GM12878 (cell line): ENCODE results near the gene ACER3.

Source experiments
- ATF2 ChIP-seq: IDR thresholded peaks from 2 replicates; pipeline ENCODE4 v1.6.1; 2012; ENCODE audit warnings: low read length, inconsistent platforms
- CTCF ChIP-seq, 3 experiments: IDR thresholded peaks in 2 of 3; conservative IDR thresholded peaks in 1 of 3; 2 replicates each; pipeline ENCODE4 v1.5.1; 2011; ENCODE audit warnings: low read depth in 3 of 3, low read length in 3 of 3, mild to moderate bottlenecking in 3 of 3, control low read depth in 2 of 3, moderate library complexity in 2 of 3, inconsistent platforms in 1 of 3, mixed read lengths in 1 of 3; ENCODE audit not compliant: control insufficient read depth in 2 of 3, insufficient read depth in 1 of 3; ENCODE audit errors: extremely low read depth in 1 of 3
- EP300 ChIP-seq, 2 experiments: fragments of 150-350 bp in 1 of 2; IDR thresholded peaks; 2 replicates each; pipeline ENCODE4 v1.6.1; 2011 to 2012; ENCODE audit warnings: low read depth in 2 of 2, low read length in 2 of 2, borderline replicate concordance in 1 of 2, improper control_type of control experiment in 1 of 2, inconsistent platforms in 1 of 2; ENCODE audit not compliant: control insufficient read depth in 1 of 2
- HDGF ChIP-seq: fragments of 450-650 bp; IDR thresholded peaks from 2 replicates; pipeline ENCODE4 v1.6.1; 2016; ENCODE audit warnings: antibody characterized with exemption
- IKZF2 ChIP-seq, 2 experiments: fragments of 450-650 bp; IDR thresholded peaks; 2 replicates each; pipeline ENCODE4 v1.6.1; 2017; ENCODE audit warnings: mild to moderate bottlenecking in 2 of 2, moderate library complexity in 2 of 2
- MAX ChIP-seq: IDR thresholded peaks from 2 replicates; pipeline ENCODE4 v1.6.1; 2012; ENCODE audit warnings: low read depth, low read length, improper control_type of control experiment
- POLR2A ChIP-seq: IDR thresholded peaks from 2 replicates; pipeline ENCODE4 v1.6.1; 2011; ENCODE audit warnings: low read depth, mild to moderate bottlenecking, low read length
- TAF1 ChIP-seq: IDR thresholded peaks from 2 replicates; pipeline ENCODE4 v1.6.1; 2011; ENCODE audit warnings: mild to moderate bottlenecking, low read depth, low read length, borderline replicate concordance
- ZBTB4 ChIP-seq: fragments of 450-650 bp; formaldehyde crosslinking; IDR thresholded peaks from 2 replicates; pipeline ENCODE4 v1.4.0; 2022; ENCODE audit warnings: mild to moderate bottlenecking, moderate library complexity

GRCh38 chr11:76825726-76826396, 34.9 kb upstream of the ACER3 start:
- TF ChIP-seq HDGF (no peak), ATF2 (no peak), CTCF (IDR thresholded peaks at IDR 0.05 in 2 of 3, conservative IDR thresholded peaks at IDR 0.05 in 1 of 3; ENCODE audit: control insufficient read depth in 2 of 3, extremely low read depth in 1 of 3, insufficient read depth in 1 of 3, low read depth in 3 of 3, low read length in 3 of 3) (no peak), IKZF2 (IDR thresholded peaks at IDR 0.05) (no peak), EP300 (IDR thresholded peaks at IDR 0.05; ENCODE audit: borderline replicate concordance in 1 of 2, control insufficient read depth in 1 of 2, low read depth in 2 of 2, low read length in 2 of 2) (no peak), POLR2A (no peak), ZBTB4 (CRISPR knock-in tag) (no peak), TAF1 (no peak), MAX (no peak)
